Neural cell (in vitro differentiated cells): ENCODE measurements around the gene CABLES2. TPM values are rescaled to one million over a fixed set of nuclear protein-coding genes. Genes with fewer than 3 reads are reported as not detected.

Source experiments
- H2AFZ ChIP-seq: fragments of 200-600, 300-800 bp; sonication (generic), shearing (Covaris generic); 2 replicates; pipeline ENCODE4 v1.6.0; 2014; ENCODE audit warnings: low read depth, mild to moderate bottlenecking, antibody characterized with exemption, low read length, moderate library complexity
- H3F3A ChIP-seq: fragments of 200-600 bp; shearing (Covaris generic); 2 replicates; pipeline ENCODE4 v1.6.1; 2016; ENCODE audit warnings: mild to moderate bottlenecking, moderate library complexity, mixed read lengths, antibody characterized with exemption, low read length; ENCODE audit not compliant: insufficient read depth, poor library complexity, severe bottlenecking
- H3K27ac ChIP-seq: fragments of 200-600, 300-800 bp; sonication (generic), shearing (Covaris generic); 2 replicates; pipeline ENCODE4 v1.5.1; 2014; ENCODE audit warnings: mild to moderate bottlenecking, low read length, moderate library complexity
- H3K27me3 ChIP-seq: fragments of 300-800, 200-600 bp; sonication (generic), shearing (Covaris generic); 2 replicates; pipeline ENCODE4 v1.6.0; 2014; ENCODE audit warnings: mild to moderate bottlenecking, low read depth, low read length, moderate library complexity; ENCODE audit not compliant: insufficient read depth
- H3K36me3 ChIP-seq: fragments of 300-800, 200-600 bp; sonication (generic), shearing (Covaris generic); 2 replicates; pipeline ENCODE4 v1.5.1; 2014; ENCODE audit warnings: mild to moderate bottlenecking, antibody characterized with exemption, low read length, moderate library complexity; ENCODE audit not compliant: insufficient read depth
- H3K4me2 ChIP-seq: fragments of 300-800, 200-600 bp; sonication (generic), shearing (Covaris generic); 2 replicates; pipeline ENCODE4 v1.6.0; 2014; ENCODE audit warnings: mild to moderate bottlenecking, low read length
- H3K4me3 ChIP-seq: fragments of 300-800, 200-600 bp; sonication (generic), shearing (Covaris generic); 2 replicates; pipeline ENCODE4 v1.5.1; 2014; ENCODE audit warnings: mild to moderate bottlenecking, low read length, moderate library complexity
- H3K79me2 ChIP-seq: fragments of 200-600 bp; shearing (Covaris generic); replicated peaks from 2 replicates; pipeline ENCODE4 v1.6.0; 2014; ENCODE audit warnings: mild to moderate bottlenecking, low read length, moderate library complexity; ENCODE audit not compliant: insufficient read depth
- H3K9ac ChIP-seq: fragments of 300-800, 200-600 bp; sonication (generic), shearing (Covaris generic); 2 replicates; pipeline ENCODE4 v1.6.1; 2016; ENCODE audit warnings: mild to moderate bottlenecking, low read length, mixed read lengths
- H3K9me2 ChIP-seq: fragments of 200-600 bp; shearing (Covaris generic); 2 replicates; pipeline ENCODE4 v1.6.1; 2016; ENCODE audit warnings: mild to moderate bottlenecking, low read length, mixed read lengths; ENCODE audit not compliant: insufficient read depth
- H3K9me3 ChIP-seq: fragments of 200-600, 300-800 bp; sonication (generic), shearing (Covaris generic); 2 replicates; pipeline ENCODE4 v1.6.1; 2016; ENCODE audit warnings: mild to moderate bottlenecking, mixed run types, low read length, moderate library complexity, mixed read lengths
- H4K20me1 ChIP-seq: fragments of 200-600 bp; shearing (Covaris generic); 2 replicates; pipeline ENCODE4 v1.6.1; 2016; ENCODE audit warnings: mild to moderate bottlenecking, mixed run types; ENCODE audit not compliant: insufficient read depth
- EP300 ChIP-seq: fragments of 450-650 bp; conservative IDR thresholded peaks from 2 replicates; pipeline ENCODE4 v1.6.1; 2014; ENCODE audit warnings: antibody characterized with exemption, mild to moderate bottlenecking, moderate library complexity; ENCODE audit not compliant: poor library complexity, severe bottlenecking
- EZH2 ChIP-seq: fragments of 200-600, 300-800 bp; shearing (Covaris generic), sonication (generic); IDR thresholded peaks from 2 replicates; pipeline ENCODE4 v1.6.1; 2014; ENCODE audit warnings: antibody characterized with exemption, low read length, borderline replicate concordance, mild to moderate bottlenecking; ENCODE audit not compliant: insufficient read depth, poor library complexity, severe bottlenecking
- MXI1 ChIP-seq: fragments of 450-650 bp; conservative IDR thresholded peaks from 2 replicates; pipeline ENCODE4 v1.6.1; 2014; ENCODE audit warnings: antibody characterized with exemption, mild to moderate bottlenecking; ENCODE audit not compliant: poor library complexity, severe bottlenecking
- POLR2AphosphoS5 ChIP-seq: IDR thresholded peaks from 2 replicates; pipeline ENCODE4 v1.6.1; 2012
- RAD21 ChIP-seq: fragments of 450-650 bp; conservative IDR thresholded peaks from 2 replicates; pipeline ENCODE4 v1.6.1; 2014; ENCODE audit warnings: antibody characterized with exemption, mild to moderate bottlenecking, moderate library complexity
- SMC3 ChIP-seq: fragments of 450-650 bp; conservative IDR thresholded peaks from 2 replicates; pipeline ENCODE4 v1.6.1; 2014; ENCODE audit warnings: antibody characterized with exemption, mild to moderate bottlenecking, moderate library complexity; ENCODE audit not compliant: poor library complexity
- TAF1 ChIP-seq: IDR thresholded peaks from 2 replicates; pipeline ENCODE4 v1.6.1; 2012; ENCODE audit warnings: low read depth
- polyA plus RNA-seq: library from polyadenylated mRNA; depleted of rRNA; stranded (reverse); fragments of >200 nt; gene quantifications from 2 replicates; pipeline ENCODE4 v1.2.3, GENCODE V29; 2014
- TF ChIP-seq, protein P1 (sequence below): fragments of 450-650 bp; IDR thresholded peaks from 2 replicates; pipeline ENCODE4 v1.5.1; 2014; ENCODE audit warnings: antibody characterized with exemption, mild to moderate bottlenecking, moderate library complexity; ENCODE audit not compliant: poor library complexity, severe bottlenecking
- TF ChIP-seq, protein P2 (sequence below): IDR thresholded peaks from 2 replicates; pipeline ENCODE4 v1.6.1; 2012; ENCODE audit warnings: borderline replicate concordance

Gene CABLES2
- polyA plus RNA-seq, 1 donor from 2014 or later: 8.3 TPM

DNA sequence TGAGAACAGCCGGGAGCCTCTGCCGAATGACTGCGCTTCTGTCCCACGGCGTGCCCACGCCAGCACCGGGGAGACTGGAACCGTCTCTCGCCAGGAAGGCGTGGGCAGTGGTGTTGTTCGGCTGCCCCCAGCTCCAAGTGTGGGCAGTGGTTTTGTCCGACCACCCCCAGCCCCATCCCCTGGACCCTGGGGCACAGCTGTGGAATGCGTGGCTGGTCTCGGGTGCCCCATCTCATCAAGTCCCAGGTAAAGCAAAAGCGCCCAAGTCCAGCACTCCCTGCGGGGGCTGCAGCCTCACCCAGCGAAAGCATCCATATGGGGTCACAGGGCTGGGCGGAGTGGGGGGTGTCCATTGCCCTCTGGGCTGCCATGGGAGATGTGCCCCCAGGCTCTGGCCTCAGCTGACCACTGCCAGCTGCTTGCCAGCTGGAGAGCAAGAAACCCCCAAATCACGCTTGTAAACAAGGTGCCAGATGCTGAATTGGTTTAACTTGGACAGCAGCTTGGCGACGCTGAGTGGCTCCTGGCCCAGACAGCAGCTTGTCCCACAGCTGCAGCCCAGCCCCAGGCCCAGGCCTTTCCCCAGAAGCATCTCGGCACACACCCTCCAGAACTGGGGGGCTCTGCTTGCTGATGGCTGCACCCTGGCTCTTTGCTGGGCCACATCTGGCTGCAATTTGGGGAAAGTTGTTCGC, 4.5 kb downstream of the CABLES2 start:
- H3K79me2 ChIP-seq: peaks cover 9% of the 10 kb centered on the region
- no peak overlapping the region for H3K4me3 ChIP-seq
- H3F3A ChIP-seq: no peaks in the 10 kb centered on the region
- H3K36me3 ChIP-seq: no peaks in the 10 kb centered on the region
- TF ChIP-seq MXI1 (no peak), EZH2 (no peak), RAD21 (no peak), EP300 (no peak), POLR2AphosphoS5 (no peak), SMC3 (no peak), TAF1 (no peak)
- TF ChIP-seq, protein P1, sequence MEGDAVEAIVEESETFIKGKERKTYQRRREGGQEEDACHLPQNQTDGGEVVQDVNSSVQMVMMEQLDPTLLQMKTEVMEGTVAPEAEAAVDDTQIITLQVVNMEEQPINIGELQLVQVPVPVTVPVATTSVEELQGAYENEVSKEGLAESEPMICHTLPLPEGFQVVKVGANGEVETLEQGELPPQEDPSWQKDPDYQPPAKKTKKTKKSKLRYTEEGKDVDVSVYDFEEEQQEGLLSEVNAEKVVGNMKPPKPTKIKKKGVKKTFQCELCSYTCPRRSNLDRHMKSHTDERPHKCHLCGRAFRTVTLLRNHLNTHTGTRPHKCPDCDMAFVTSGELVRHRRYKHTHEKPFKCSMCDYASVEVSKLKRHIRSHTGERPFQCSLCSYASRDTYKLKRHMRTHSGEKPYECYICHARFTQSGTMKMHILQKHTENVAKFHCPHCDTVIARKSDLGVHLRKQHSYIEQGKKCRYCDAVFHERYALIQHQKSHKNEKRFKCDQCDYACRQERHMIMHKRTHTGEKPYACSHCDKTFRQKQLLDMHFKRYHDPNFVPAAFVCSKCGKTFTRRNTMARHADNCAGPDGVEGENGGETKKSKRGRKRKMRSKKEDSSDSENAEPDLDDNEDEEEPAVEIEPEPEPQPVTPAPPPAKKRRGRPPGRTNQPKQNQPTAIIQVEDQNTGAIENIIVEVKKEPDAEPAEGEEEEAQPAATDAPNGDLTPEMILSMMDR: no peak
- TF ChIP-seq, protein P2, sequence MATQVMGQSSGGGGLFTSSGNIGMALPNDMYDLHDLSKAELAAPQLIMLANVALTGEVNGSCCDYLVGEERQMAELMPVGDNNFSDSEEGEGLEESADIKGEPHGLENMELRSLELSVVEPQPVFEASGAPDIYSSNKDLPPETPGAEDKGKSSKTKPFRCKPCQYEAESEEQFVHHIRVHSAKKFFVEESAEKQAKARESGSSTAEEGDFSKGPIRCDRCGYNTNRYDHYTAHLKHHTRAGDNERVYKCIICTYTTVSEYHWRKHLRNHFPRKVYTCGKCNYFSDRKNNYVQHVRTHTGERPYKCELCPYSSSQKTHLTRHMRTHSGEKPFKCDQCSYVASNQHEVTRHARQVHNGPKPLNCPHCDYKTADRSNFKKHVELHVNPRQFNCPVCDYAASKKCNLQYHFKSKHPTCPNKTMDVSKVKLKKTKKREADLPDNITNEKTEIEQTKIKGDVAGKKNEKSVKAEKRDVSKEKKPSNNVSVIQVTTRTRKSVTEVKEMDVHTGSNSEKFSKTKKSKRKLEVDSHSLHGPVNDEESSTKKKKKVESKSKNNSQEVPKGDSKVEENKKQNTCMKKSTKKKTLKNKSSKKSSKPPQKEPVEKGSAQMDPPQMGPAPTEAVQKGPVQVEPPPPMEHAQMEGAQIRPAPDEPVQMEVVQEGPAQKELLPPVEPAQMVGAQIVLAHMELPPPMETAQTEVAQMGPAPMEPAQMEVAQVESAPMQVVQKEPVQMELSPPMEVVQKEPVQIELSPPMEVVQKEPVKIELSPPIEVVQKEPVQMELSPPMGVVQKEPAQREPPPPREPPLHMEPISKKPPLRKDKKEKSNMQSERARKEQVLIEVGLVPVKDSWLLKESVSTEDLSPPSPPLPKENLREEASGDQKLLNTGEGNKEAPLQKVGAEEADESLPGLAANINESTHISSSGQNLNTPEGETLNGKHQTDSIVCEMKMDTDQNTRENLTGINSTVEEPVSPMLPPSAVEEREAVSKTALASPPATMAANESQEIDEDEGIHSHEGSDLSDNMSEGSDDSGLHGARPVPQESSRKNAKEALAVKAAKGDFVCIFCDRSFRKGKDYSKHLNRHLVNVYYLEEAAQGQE: no peak
- no peaks in the 10 kb centered on the region for H3K27me3 ChIP-seq
- no peaks in the 10 kb centered on the region for H4K20me1 ChIP-seq
- H3K4me2 ChIP-seq: no peak overlapping the region
- H3K9me3 ChIP-seq: no peaks in the 10 kb centered on the region
- no peak overlapping the region for H3K9ac ChIP-seq
- H3K27ac ChIP-seq: no peak overlapping the region
- no peaks in the 10 kb centered on the region for H3K9me2 ChIP-seq
- no peak overlapping the region for H2AFZ ChIP-seq

- no peaks in the 10 kb centered on the region for H4K20me1 ChIP-seq
- no peak overlapping the region for H3K27ac ChIP-seq
- no peak overlapping the region for H3K4me2 ChIP-seq
- no peak overlapping the region for H3K4me3 ChIP-seq
- H3K36me3 ChIP-seq: no peaks in the 10 kb centered on the region
- peaks cover 5% of the 10 kb centered on the region for H3K79me2 ChIP-seq
- H3K9me3 ChIP-seq: no peaks in the 10 kb centered on the region
- no peak overlapping the region for H3K9ac ChIP-seq
- H2AFZ ChIP-seq: no peak overlapping the region
- no peak for TF ChIP-seq EP300
- no peak for TF ChIP-seq MXI1
- TF ChIP-seq, protein P1: peak; percentile 17
- H3K9me2 ChIP-seq: no peaks in the 10 kb centered on the region
- no peaks in the 10 kb centered on the region for H3K27me3 ChIP-seq
- H3F3A ChIP-seq: no peaks in the 10 kb centered on the region
These were observed 5.7 kb downstream of the CABLES2 start for GRCh38 chr20:62401331-62401779.
